Measurements from ENCODE around the gene FAM47C. TPM values are rescaled to one million over a fixed set of nuclear protein-coding genes. Genes with fewer than 3 reads are reported as not detected.
A peak's percentile ranks its signal among the peaks of the same experiment; 100 is the strongest.
"Not testable (repeated sequence)": the region's sequence is repeated elsewhere in the genome, so short reads cannot be mapped to it uniquely, and the experiment has no call there.

FAM47C gene
- total RNA-seq, 1 donor from 2014 or later, result not detected

GRCh38 chrX:36978886-36979285 lies 29.3 kb upstream of the FAM47C start:
- TF ChIP-seq CTCF (IDR thresholded peaks at IDR 0.05), result no peak
- DNase-seq (no peak), ATAC-seq (no peak)
- no peaks in the 10 kb centered on the region for H3K27me3 ChIP-seq (ENCODE audit: low read depth)
- H3K9me3 ChIP-seq, result no peaks in the 10 kb centered on the region
- H3K4me3 ChIP-seq, result no peak overlapping the region
- H3K36me3 ChIP-seq, result no peaks in the 10 kb centered on the region
- intact Hi-C loops (cut with DNase I), result no loop called here
- no peaks in the 10 kb centered on the region for H3K4me1 ChIP-seq
- H3K27ac ChIP-seq, result no peak overlapping the region

GRCh38 chrX:36983831-36984230 lies 24.3 kb upstream of the FAM47C start:
- no peak for ATAC-seq
- H3K27me3 ChIP-seq (ENCODE audit: low read depth), result no peaks in the 10 kb centered on the region
- no peaks in the 10 kb centered on the region for H3K4me1 ChIP-seq
- H3K9me3 ChIP-seq, result no peaks in the 10 kb centered on the region
- H3K4me3 ChIP-seq, result no peak overlapping the region
- no peak for TF ChIP-seq CTCF (IDR thresholded peaks at IDR 0.05)
- intact Hi-C loops (cut with DNase I), result no loop called here
- DNase-seq, result no peak
- H3K36me3 ChIP-seq, result no peaks in the 10 kb centered on the region
- no peak overlapping the region for H3K27ac ChIP-seq

GRCh38 chrX:36985416-36986209 lies 22.6 kb upstream of the FAM47C start:
- H3K27ac ChIP-seq; H3K4me1 ChIP-seq; H3K36me3 ChIP-seq; H3K9me3 ChIP-seq; H3K27me3 ChIP-seq (ENCODE audit: low read depth); intact Hi-C loops (cut with DNase I): not testable (repeated sequence)
- DNase-seq (peak; percentile 52), ATAC-seq (peak; percentile 88 to 92)
- H3K4me3 ChIP-seq, result peak overlapping the region; percentile 33

- Histone ChIP-seq H3K4me3 (peak overlapping the region; percentile 33), H3K9me3 (no peaks in the 10 kb centered on the region), H3K27me3 (ENCODE audit: low read depth) (no peaks in the 10 kb centered on the region), H3K36me3 (no peaks in the 10 kb centered on the region), H3K27ac (no peak overlapping the region), H3K4me1 (no peaks in the 10 kb centered on the region)
- TF ChIP-seq CTCF (IDR thresholded peaks at IDR 0.05), result no peak
- ATAC-seq (peak; percentile 70), DNase-seq (no peak)
- intact Hi-C loops (cut with DNase I), result no loop called here
Observed at GRCh38 chrX:36986231-36986630, 21.9 kb upstream of the FAM47C start.

- H3K27me3 ChIP-seq (ENCODE audit: low read depth); intact Hi-C loops (cut with DNase I); H3K36me3 ChIP-seq; DNase-seq; H3K4me3 ChIP-seq; H3K27ac ChIP-seq; H3K9me3 ChIP-seq; H3K4me1 ChIP-seq: not testable (repeated sequence)
- ATAC-seq, result peak; percentile 69 to 75
Observed at GRCh38 chrX:36987212-36987611, 21.0 kb upstream of the FAM47C start.

GRCh38 chrX:37000140-37000539 lies 8.0 kb upstream of the FAM47C start:
- intact Hi-C loops (cut with DNase I), result no loop called here
- Histone ChIP-seq H3K36me3 (no peaks in the 10 kb centered on the region), H3K9me3 (no peaks in the 10 kb centered on the region), H3K27me3 (ENCODE audit: low read depth) (no peaks in the 10 kb centered on the region), H3K27ac (no peak overlapping the region), H3K4me3 (no peak overlapping the region), H3K4me1 (no peaks in the 10 kb centered on the region)
- ATAC-seq (no peak), DNase-seq (no peak)
- TF ChIP-seq CTCF (IDR thresholded peaks at IDR 0.05), result no peak
